Measurements from ENCODE around the gene BAZ2B. TPM values are rescaled to one million over a fixed set of nuclear protein-coding genes. Genes with fewer than 3 reads are reported as not detected.

The BAZ2B gene
- total RNA-seq, 1 experiment from 2014 or later = 19.9 TPM

DNA sequence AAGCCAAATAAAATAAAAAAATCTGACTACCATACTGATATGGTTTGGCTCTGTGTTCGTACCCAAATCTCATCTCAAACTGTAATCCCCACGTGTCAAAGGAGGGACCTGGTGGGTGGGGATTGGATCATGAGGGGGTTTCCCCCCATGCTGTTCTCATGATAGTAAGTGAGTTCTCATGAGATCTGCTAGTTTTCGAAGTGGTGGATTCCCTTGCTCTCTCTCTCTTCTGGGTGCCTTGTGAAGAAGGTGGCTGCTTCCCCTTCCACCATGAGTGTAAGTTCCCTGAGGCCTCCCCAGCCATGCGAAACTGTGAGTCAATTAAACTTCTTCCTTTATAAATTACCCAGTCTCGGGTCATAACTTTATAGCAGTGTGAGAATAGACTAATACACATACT lies 206.1 kb downstream of the BAZ2B start:
- H3K4me3 ChIP-seq (replicated peaks in 1 of 2; ENCODE audit: low read depth in 1 of 2, low read length in 2 of 2) = no peak overlapping the region
- no peaks in the 10 kb centered on the region for H3K4me1 ChIP-seq (ENCODE audit: control insufficient read depth in 1 of 2, insufficient read depth in 2 of 2, low read length in 2 of 2)
- no peak overlapping the region for H3K27ac ChIP-seq (ENCODE audit: low read depth, low read length)
- ChIA-PET RAD21 (ENCODE audit: low non-redundant PET in 1 of 2, low total read pairs in 2 of 2, uncharacterized antibody in 2 of 2, unreplicated experiment in 2 of 2) (no interaction called here), POLR2A (no interaction called here), CTCF (no interaction called here)
- H3K9me2 ChIP-seq (ENCODE audit: insufficient read depth) = no peaks in the 10 kb centered on the region
- H3K4me2 ChIP-seq (ENCODE audit: low read length) = no peak overlapping the region
- BruUV-seq (replicated peaks) = no TSS peak
- intact Hi-C loops (cut with micrococcal nuclease) = no loop called here
- H3K36me3 ChIP-seq (ENCODE audit: control insufficient read depth in 1 of 2, insufficient read depth in 2 of 2, low read length in 2 of 2) = no peaks in the 10 kb centered on the region; a peak in 1 of 4 replicates
- no peaks in the 10 kb centered on the region for H4K20me1 ChIP-seq (ENCODE audit: insufficient read depth)
- TF ChIP-seq SIN3A (IDR thresholded peaks at IDR 0.05; ENCODE audit: low read depth) (no peak), POLR2A (IDR thresholded peaks at IDR 0.05; ENCODE audit: borderline replicate concordance, extremely low read depth, insufficient read depth, insufficient read length) (no peak), CBX3 (IDR thresholded peaks at IDR 0.05; ENCODE audit: low read depth) (no peak), ZNF274 (IDR thresholded peaks at IDR 0.05; ENCODE audit: low read depth, low read length) (no peak), JUND (IDR thresholded peaks at IDR 0.05) (no peak), POLR2AphosphoS5 (IDR thresholded peaks at IDR 0.05; ENCODE audit: low read depth, low read length) (no peak), EZH2phosphoT487 (IDR thresholded peaks at IDR 0.05; ENCODE audit: borderline replicate concordance) (no peak), EGR1 (IDR thresholded peaks at IDR 0.05; ENCODE audit: low read depth) (no peak), YY1 (IDR thresholded peaks at IDR 0.05; ENCODE audit: extremely low read depth, insufficient replicate concordance, low read depth, low read length) (no peak), TCF7L2 (IDR thresholded peaks at IDR 0.05; ENCODE audit: borderline replicate concordance, extremely low read depth, insufficient read depth, insufficient read length) (no peak)
- TF ChIP-seq, protein P1, sequence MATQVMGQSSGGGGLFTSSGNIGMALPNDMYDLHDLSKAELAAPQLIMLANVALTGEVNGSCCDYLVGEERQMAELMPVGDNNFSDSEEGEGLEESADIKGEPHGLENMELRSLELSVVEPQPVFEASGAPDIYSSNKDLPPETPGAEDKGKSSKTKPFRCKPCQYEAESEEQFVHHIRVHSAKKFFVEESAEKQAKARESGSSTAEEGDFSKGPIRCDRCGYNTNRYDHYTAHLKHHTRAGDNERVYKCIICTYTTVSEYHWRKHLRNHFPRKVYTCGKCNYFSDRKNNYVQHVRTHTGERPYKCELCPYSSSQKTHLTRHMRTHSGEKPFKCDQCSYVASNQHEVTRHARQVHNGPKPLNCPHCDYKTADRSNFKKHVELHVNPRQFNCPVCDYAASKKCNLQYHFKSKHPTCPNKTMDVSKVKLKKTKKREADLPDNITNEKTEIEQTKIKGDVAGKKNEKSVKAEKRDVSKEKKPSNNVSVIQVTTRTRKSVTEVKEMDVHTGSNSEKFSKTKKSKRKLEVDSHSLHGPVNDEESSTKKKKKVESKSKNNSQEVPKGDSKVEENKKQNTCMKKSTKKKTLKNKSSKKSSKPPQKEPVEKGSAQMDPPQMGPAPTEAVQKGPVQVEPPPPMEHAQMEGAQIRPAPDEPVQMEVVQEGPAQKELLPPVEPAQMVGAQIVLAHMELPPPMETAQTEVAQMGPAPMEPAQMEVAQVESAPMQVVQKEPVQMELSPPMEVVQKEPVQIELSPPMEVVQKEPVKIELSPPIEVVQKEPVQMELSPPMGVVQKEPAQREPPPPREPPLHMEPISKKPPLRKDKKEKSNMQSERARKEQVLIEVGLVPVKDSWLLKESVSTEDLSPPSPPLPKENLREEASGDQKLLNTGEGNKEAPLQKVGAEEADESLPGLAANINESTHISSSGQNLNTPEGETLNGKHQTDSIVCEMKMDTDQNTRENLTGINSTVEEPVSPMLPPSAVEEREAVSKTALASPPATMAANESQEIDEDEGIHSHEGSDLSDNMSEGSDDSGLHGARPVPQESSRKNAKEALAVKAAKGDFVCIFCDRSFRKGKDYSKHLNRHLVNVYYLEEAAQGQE (IDR thresholded peaks at IDR 0.05; ENCODE audit: low read depth) = no peak
- TF ChIP-seq, protein P2, sequence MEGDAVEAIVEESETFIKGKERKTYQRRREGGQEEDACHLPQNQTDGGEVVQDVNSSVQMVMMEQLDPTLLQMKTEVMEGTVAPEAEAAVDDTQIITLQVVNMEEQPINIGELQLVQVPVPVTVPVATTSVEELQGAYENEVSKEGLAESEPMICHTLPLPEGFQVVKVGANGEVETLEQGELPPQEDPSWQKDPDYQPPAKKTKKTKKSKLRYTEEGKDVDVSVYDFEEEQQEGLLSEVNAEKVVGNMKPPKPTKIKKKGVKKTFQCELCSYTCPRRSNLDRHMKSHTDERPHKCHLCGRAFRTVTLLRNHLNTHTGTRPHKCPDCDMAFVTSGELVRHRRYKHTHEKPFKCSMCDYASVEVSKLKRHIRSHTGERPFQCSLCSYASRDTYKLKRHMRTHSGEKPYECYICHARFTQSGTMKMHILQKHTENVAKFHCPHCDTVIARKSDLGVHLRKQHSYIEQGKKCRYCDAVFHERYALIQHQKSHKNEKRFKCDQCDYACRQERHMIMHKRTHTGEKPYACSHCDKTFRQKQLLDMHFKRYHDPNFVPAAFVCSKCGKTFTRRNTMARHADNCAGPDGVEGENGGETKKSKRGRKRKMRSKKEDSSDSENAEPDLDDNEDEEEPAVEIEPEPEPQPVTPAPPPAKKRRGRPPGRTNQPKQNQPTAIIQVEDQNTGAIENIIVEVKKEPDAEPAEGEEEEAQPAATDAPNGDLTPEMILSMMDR (IDR thresholded peaks at IDR 0.05 in 2 of 3, conservative IDR thresholded peaks at IDR 0.05 in 1 of 3; ENCODE audit: borderline replicate concordance in 1 of 3, insufficient read depth in 1 of 3, low read depth in 2 of 3, low read length in 2 of 3) = no peak
- H3K79me2 ChIP-seq (ENCODE audit: insufficient read depth, low read length) = no peaks in the 10 kb centered on the region
- ATAC-seq = no peak
- H3K9ac ChIP-seq (ENCODE audit: low read length) = no peak overlapping the region
- H2AFZ ChIP-seq (ENCODE audit: low read depth, low read length, poor library complexity, severe bottlenecking) = no peak overlapping the region
- no peak for DNase-seq (ENCODE audit: low read depth, low spot score)
- no peaks in the 10 kb centered on the region for H3K9me3 ChIP-seq (ENCODE audit: control insufficient read depth in 1 of 2, insufficient read depth in 1 of 2, low read depth in 1 of 2, low read length in 2 of 2)
- H3K27me3 ChIP-seq (ENCODE audit: insufficient read depth, low read length) = no peaks in the 10 kb centered on the region
